IPS-18c (cell line): Measurements from ENCODE around the gene AUNIP.

ENCODE experiments used
- H3K4me3 ChIP-seq: 2 replicates; pipeline ENCODE4 v1.7.0; 2013; ENCODE audit warnings: low read depth, mild to moderate bottlenecking, low read length, moderate library complexity; ENCODE audit not compliant: insufficient read depth
- H3K9me3 ChIP-seq: one replicate; pipeline ENCODE4 v1.6.1; 2013; ENCODE audit warnings: mild to moderate bottlenecking, low read length, moderate library complexity; ENCODE audit not compliant: control insufficient read depth, insufficient read depth

Gene AUNIP

GRCh38 chr1:25893116-25893515 lies 33.9 kb upstream of the AUNIP start:
- Histone ChIP-seq H3K9me3 (peaks cover 2% of the 10 kb centered on the region), H3K4me3 (no peak overlapping the region)

- Histone ChIP-seq H3K9me3 (peaks cover 2% of the 10 kb centered on the region), H3K4me3 (no peak overlapping the region)
These were observed 32.3 kb upstream of the AUNIP start for GRCh38 chr1:25891606-25892005.

GRCh38 chr1:25890239-25891034 lies 31.2 kb upstream of the AUNIP start:
- Histone ChIP-seq H3K9me3 (peaks cover 4% of the 10 kb centered on the region), H3K4me3 (no peak overlapping the region)

GRCh38 chr1:25889470-25889869 lies 30.2 kb upstream of the AUNIP start:
- H3K4me3 ChIP-seq, result no peak overlapping the region
- peaks cover 4% of the 10 kb centered on the region for H3K9me3 ChIP-seq

GRCh38 chr1:25888426-25888987 lies 29.2 kb upstream of the AUNIP start:
- no peak overlapping the region for H3K4me3 ChIP-seq
- H3K9me3 ChIP-seq, result peaks cover 4% of the 10 kb centered on the region

- Histone ChIP-seq H3K9me3 (peaks cover 2% of the 10 kb centered on the region), H3K4me3 (no peak overlapping the region)
These were observed 26.3 kb upstream of the AUNIP start for GRCh38 chr1:25885602-25886001.

GRCh38 chr1:25881266-25881665 lies 22.0 kb upstream of the AUNIP start:
- H3K4me3 ChIP-seq, result no peak overlapping the region
- H3K9me3 ChIP-seq, result peaks cover 2% of the 10 kb centered on the region

- Histone ChIP-seq H3K9me3 (no peaks in the 10 kb centered on the region), H3K4me3 (no peak overlapping the region)
These were observed 21.3 kb upstream of the AUNIP start for GRCh38 chr1:25880518-25880917.

GRCh38 chr1:25879675-25880074 lies 20.4 kb upstream of the AUNIP start:
- peaks cover 2% of the 10 kb centered on the region for H3K9me3 ChIP-seq
- H3K4me3 ChIP-seq, result no peak overlapping the region

- Histone ChIP-seq H3K4me3 (no peak overlapping the region), H3K9me3 (peaks cover 2% of the 10 kb centered on the region)
These were observed 19.4 kb upstream of the AUNIP start for GRCh38 chr1:25878690-25879089.

- Histone ChIP-seq H3K9me3 (peaks cover 2% of the 10 kb centered on the region), H3K4me3 (no peak overlapping the region)
These were observed 17.9 kb upstream of the AUNIP start for GRCh38 chr1:25877155-25877554.

GRCh38 chr1:25876693-25877077 lies 17.4 kb upstream of the AUNIP start:
- Histone ChIP-seq H3K4me3 (no peak overlapping the region), H3K9me3 (peaks cover 2% of the 10 kb centered on the region)

GRCh38 chr1:25875856-25876692 lies 16.8 kb upstream of the AUNIP start:
- peak overlapping the region; percentile 61 for H3K4me3 ChIP-seq
- peaks cover 2% of the 10 kb centered on the region for H3K9me3 ChIP-seq

GRCh38 chr1:25875154-25875855 lies 16.0 kb upstream of the AUNIP start, which contains the start of gene PAQR7:
TSS of gene PAQR7 (minus strand) at chr1:25875708. CDS start at chr1:25863839, 11,869 bp downstream.
- H3K9me3 ChIP-seq, result peaks cover 2% of the 10 kb centered on the region
- peak within 1 kb of the TSS; percentile 61 for H3K4me3 ChIP-seq

GRCh38 chr1:25874635-25875153 lies 15.4 kb upstream of the AUNIP start:
- peak overlapping the region; percentile 61 for H3K4me3 ChIP-seq

GRCh38 chr1:25874209-25874608 lies 15.0 kb upstream of the AUNIP start:
- H3K4me3 ChIP-seq, result peak overlapping the region; percentile 61; the same call in 1 of the 2 replicates
- peaks cover 2% of the 10 kb centered on the region for H3K9me3 ChIP-seq

More at GRCh38 chr1:25874635-25875153, 15.4 kb upstream of the AUNIP start:
- H3K9me3 ChIP-seq, result peaks cover 2% of the 10 kb centered on the region

GRCh38 chr1:25873120-25873519 lies 13.9 kb upstream of the AUNIP start:
- no peak overlapping the region for H3K4me3 ChIP-seq
- peaks cover 2% of the 10 kb centered on the region for H3K9me3 ChIP-seq
